ENCODE data around the gene GAS2. TPM values are rescaled to one million over a fixed set of nuclear protein-coding genes. Genes with fewer than 3 reads are reported as not detected.

Gene GAS2
- total and polyA plus RNA-seq, 12 donors = 1.5 to 21.7 (median 12.5) TPM

DNA sequence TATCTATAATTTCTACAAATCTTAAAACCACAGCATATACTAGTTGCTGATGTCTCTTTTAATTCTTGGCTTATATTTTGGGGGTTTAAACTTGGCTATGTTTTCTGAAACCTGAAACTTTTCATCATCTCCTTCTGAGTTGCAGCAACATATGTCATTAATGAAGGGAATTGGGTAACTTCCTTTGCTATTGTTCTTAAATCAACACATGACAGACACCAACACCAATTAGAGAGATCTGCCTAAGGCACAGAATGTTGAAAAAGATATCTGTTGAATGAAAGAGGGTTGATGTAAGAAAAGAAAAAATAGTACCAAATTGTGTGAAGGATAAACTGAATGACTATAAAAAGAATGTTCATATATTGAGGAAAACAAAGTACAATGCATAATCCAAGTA is 10.3 kb upstream of the GAS2 start:
- no peaks in the 10 kb centered on the region for H3K9me3 ChIP-seq
- no peak for TF ChIP-seq CTCF (IDR thresholded peaks at IDR 0.05)
- ATAC-seq = no peak
- no peak overlapping the region for H3K27ac ChIP-seq
- no peaks in the 10 kb centered on the region for H3K27me3 ChIP-seq
- intact Hi-C loops (cut with DNase I) = no loop called here
- no peak for DNase-seq
- H3K36me3 ChIP-seq = no peaks in the 10 kb centered on the region
- peaks cover 0 to 5% (median 0%) of the 10 kb centered on the region in 9 donors for H3K4me1 ChIP-seq
- no peak overlapping the region for H3K4me3 ChIP-seq

DNA sequence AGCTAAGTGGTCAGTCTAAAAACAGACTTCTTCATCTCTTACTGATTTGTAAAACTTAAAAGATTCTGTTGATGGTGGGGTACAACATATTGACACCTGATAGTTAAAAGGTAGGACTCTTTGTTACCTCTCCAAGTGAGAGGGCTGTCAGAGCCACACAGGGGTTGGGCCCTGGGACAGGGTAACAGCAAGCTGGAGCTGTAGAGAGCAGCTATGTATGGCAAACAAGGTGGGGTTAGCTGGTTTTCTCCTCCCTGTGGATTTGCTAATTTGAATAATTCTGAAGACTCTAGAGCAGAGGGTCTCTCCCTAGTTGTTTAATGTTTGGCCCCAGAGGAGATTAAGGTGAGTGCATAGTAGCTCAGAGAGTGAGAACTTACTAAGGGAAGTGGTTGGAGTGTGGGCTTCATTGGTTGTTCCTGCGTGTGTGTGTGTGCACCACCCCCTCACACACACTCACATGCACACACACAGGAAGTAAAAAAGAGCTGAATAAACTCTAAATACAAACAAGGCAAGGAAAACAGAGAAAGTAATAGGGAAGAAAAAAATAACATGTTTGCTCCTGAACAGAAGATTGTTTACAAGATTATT is 9.2 kb upstream of the GAS2 start:
- Histone ChIP-seq H3K36me3 (no peaks in the 10 kb centered on the region), H3K9me3 (no peaks in the 10 kb centered on the region), H3K27ac (no peak overlapping the region), H3K4me1 (peaks cover 0 to 5% (median 0%) of the 10 kb centered on the region in 9 donors), H3K4me3 (no peak overlapping the region), H3K27me3 (no peaks in the 10 kb centered on the region)
- no peak for TF ChIP-seq CTCF (IDR thresholded peaks at IDR 0.05)
- intact Hi-C loops (cut with DNase I) = no loop called here
- no peak for DNase-seq
- 47 to 57% methylated on average over 1 of the region's 1 CpG for WGBS, 2 donors
- no peak for ATAC-seq

DNA sequence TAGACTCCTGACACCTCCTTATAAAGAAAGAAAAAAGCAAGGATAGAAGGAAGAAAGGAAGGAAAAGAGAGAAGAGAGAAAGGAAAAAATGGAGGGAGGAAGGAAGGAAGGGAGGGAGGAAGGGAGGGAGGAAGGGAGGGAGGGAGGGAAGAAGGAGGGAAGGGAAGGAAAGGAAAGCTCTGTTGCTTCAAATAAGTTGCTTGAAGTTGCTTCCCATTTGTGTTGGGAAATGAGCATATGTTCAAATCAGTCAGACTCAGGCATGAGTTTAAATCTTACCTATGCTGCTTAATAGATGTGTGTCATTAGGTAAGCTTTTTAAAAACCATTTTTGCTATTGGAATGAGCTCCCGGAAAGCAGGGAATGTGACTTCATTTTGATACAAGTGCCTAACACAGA is 6.6 kb upstream of the GAS2 start:
- no peak for ATAC-seq
- intact Hi-C loops (cut with DNase I) = no loop called here

GRCh38 chr11:22666688-22667439 is 453 bp downstream of the GAS2 start:
- WGBS, 2 donors = 1 to 4% methylated on average over 40 of the region's 40 CpGs
- no peaks in the 10 kb centered on the region for H3K36me3 ChIP-seq
- TF ChIP-seq CTCF (IDR thresholded peaks at IDR 0.05) = peak in 4 of 9 donors; percentile 14 to 24 (median 17)
- intact Hi-C loops (cut with DNase I) = loop anchor here in 3 of 10 donors (2.0 to 5.0 kb wide), 4 partner anchors 60 to 330 kb away; partner anchors contain the start of gene SLC17A6 (in 1 of the 3)
- peaks cover 0 to 18% (median 0%) of the 10 kb centered on the region in 9 donors for H3K4me1 ChIP-seq
- peaks cover 0 to 59% (median 0%) of the 10 kb centered on the region in 7 donors for H3K27me3 ChIP-seq
- H3K9me3 ChIP-seq = no peaks in the 10 kb centered on the region
- peak overlapping the region; percentile 41 to 61 (median 54) for H3K4me3 ChIP-seq
- DNase-seq (peak; percentile 33 to 66), ATAC-seq (peak; percentile 83 to 96 (median 87))
- H3K27ac ChIP-seq = peak overlapping the region; percentile 53 to 88 (median 83)

More for the DNA sequence above, 6.6 kb upstream of the GAS2 start:
- H3K4me1 ChIP-seq = peaks cover 0 to 5% (median 0%) of the 10 kb centered on the region in 9 donors
- 95 to 97% methylated on average over 1 of the region's 1 CpG for WGBS, 2 donors
- no peak for TF ChIP-seq CTCF (IDR thresholded peaks at IDR 0.05)
- no peak overlapping the region for H3K4me3 ChIP-seq
- H3K27ac ChIP-seq = no peak overlapping the region
- H3K27me3 ChIP-seq = peaks cover 0 to under 1% (median 0%) of the 10 kb centered on the region in 7 donors
- H3K36me3 ChIP-seq = no peaks in the 10 kb centered on the region
- H3K9me3 ChIP-seq = no peaks in the 10 kb centered on the region
- DNase-seq = no peak
